ENCODE data around the gene MYL4.
"Not testable (repeated sequence)": the region's sequence is repeated elsewhere in the genome, so short reads cannot be mapped to it uniquely, and the experiment has no call there.

DNA sequence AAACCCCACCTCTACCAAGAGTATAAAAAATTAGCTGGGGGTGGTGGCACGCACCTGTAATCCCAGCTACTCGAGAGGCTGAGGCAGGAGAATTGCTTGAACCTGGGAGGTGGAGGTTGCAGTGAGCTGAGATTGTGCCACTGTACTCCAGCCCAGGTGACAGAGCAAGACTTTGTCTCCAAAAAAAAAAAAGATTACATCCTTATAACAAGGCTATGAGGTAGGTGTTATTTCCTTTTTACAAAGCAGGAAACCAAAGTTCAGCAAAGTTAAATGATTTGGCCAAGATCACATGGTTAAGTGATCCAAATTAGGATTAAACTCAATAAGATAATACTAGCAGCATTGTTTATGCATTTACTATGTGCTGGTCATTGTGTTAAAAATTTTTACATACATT is 8.1 kb downstream of the MYL4 start:
- TF ChIP-seq POLR2AphosphoS5 (IDR thresholded peaks at IDR 0.05; ENCODE audit: insufficient read depth, low read depth, low read length); EZH2 (IDR thresholded peaks at IDR 0.05; ENCODE audit: borderline replicate concordance, low read depth, low read length, severe bottlenecking); POLR2A (IDR thresholded peaks at IDR 0.05; ENCODE audit: low read depth, low read length); MAX (IDR thresholded peaks at IDR 0.05; ENCODE audit: insufficient read depth, insufficient read length); MYC (IDR thresholded peaks at IDR 0.05; ENCODE audit: low read depth, low read length): not testable (repeated sequence)
- TF ChIP-seq, protein P1, sequence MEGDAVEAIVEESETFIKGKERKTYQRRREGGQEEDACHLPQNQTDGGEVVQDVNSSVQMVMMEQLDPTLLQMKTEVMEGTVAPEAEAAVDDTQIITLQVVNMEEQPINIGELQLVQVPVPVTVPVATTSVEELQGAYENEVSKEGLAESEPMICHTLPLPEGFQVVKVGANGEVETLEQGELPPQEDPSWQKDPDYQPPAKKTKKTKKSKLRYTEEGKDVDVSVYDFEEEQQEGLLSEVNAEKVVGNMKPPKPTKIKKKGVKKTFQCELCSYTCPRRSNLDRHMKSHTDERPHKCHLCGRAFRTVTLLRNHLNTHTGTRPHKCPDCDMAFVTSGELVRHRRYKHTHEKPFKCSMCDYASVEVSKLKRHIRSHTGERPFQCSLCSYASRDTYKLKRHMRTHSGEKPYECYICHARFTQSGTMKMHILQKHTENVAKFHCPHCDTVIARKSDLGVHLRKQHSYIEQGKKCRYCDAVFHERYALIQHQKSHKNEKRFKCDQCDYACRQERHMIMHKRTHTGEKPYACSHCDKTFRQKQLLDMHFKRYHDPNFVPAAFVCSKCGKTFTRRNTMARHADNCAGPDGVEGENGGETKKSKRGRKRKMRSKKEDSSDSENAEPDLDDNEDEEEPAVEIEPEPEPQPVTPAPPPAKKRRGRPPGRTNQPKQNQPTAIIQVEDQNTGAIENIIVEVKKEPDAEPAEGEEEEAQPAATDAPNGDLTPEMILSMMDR (IDR thresholded peaks at IDR 0.05; ENCODE audit: extremely low read depth in 1 of 2, insufficient read depth in 1 of 2, low read depth in 1 of 2, low read length in 2 of 2), result not testable (repeated sequence)

Measured in endothelial cell of umbilical vein (primary cell).